Peyer's patch (tissue), 4 donors: ENCODE measurements around the gene KRTAP9-2. TPM values are rescaled to one million over a fixed set of nuclear protein-coding genes. Genes with fewer than 3 reads are reported as not detected.
"Not testable (repeated sequence)": the region's sequence is repeated elsewhere in the genome, so short reads cannot be mapped to it uniquely, and the experiment has no call there.

Experiments used
- DNase-seq, 3 donors: peaks; one replicate each; pipeline ENCODE4 v3.0.0-alpha.2; 2017 to 2019
- H3K27ac ChIP-seq, 4 donors: fragments of 200-600 bp; sonication (generic); one replicate each; pipeline ENCODE4 v1.5.1; 2016 to 2019
- H3K27me3 ChIP-seq, 2 donors: fragments of 200-600 bp; sonication (generic); one replicate each; pipeline ENCODE4 v1.5.1; 2019
- H3K36me3 ChIP-seq, 3 donors: fragments of 200-600 bp; sonication (generic); one replicate each; pipeline ENCODE4 v1.5.1; 2016 to 2019
- H3K4me1 ChIP-seq, 4 donors: fragments of 200-600 bp; sonication (generic); one replicate each; pipeline ENCODE4 v1.5.1; 2016 to 2019
- H3K4me3 ChIP-seq, 4 donors: fragments of 200-600 bp; sonication (generic); 1 replicate in 3 of 4; 2 replicates in 1 of 4; pipeline ENCODE4 v1.5.1; 2016 to 2019; ENCODE audit warnings: mild to moderate bottlenecking in 1 of 4
- H3K9me3 ChIP-seq, 4 donors: fragments of 200-600 bp; sonication (generic); one replicate each; pipeline ENCODE4 v1.5.1; 2016 to 2019; ENCODE audit warnings: mild to moderate bottlenecking in 1 of 4
- POLR2A ChIP-seq, 2 donors: fragments of 450-650 bp; IDR thresholded peaks; one replicate each; pipeline ENCODE4 v1.5.1; 2017; ENCODE audit warnings: antibody characterized with exemption in 2 of 2, mild to moderate bottlenecking in 2 of 2, moderate library complexity in 2 of 2
- total RNA-seq, 4 donors: library from RNA; depleted of rRNA; stranded (reverse); fragments of >200 nt; gene quantifications; one replicate each; pipeline ENCODE4 v1.1.0, GENCODE V29; 2016
- TF ChIP-seq, protein P1 (sequence below), 6 experiments: fragments of 450-650 bp in 4 of 6; fragments of 200-600 bp in 2 of 6; sonication (generic) in 1 of 6; IDR thresholded peaks; one replicate each; pipeline ENCODE4 v1.5.1; 2017 to 2019; ENCODE audit warnings: antibody characterized with exemption in 6 of 6, mild to moderate bottlenecking in 3 of 6, moderate library complexity in 1 of 6

The KRTAP9-2 gene
- total RNA-seq, 4 donors from 2014 or later: not detected

DNA sequence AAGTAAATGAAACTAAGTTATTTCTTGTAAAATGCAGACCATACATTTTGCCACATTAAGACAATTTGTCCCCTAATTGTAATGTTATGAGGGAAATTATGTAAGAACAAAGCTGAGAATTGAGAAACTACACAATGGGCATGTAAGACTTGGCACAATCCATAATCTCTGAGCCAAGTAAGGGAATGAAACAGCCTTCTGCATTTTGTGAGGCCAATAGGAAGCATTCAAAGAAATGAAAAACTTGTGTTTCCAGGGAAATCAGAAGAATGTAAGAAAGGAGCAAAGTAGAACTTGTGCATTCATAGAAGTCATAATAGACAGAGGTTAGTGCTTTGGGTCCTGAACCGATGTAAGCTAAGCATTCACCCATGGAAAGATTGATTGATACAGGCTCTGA lies 24.8 kb downstream of the KRTAP9-2 start:
- Histone ChIP-seq H3K4me3 (no peak overlapping the region), H3K27me3 (no peaks in the 10 kb centered on the region), H3K4me1 (no peaks in the 10 kb centered on the region), H3K27ac (no peak overlapping the region), H3K9me3 (no peaks in the 10 kb centered on the region), H3K36me3 (no peaks in the 10 kb centered on the region)
- no peak for DNase-seq
- TF ChIP-seq POLR2A (IDR thresholded peaks at IDR 0.05): no peak
- TF ChIP-seq, protein P1, sequence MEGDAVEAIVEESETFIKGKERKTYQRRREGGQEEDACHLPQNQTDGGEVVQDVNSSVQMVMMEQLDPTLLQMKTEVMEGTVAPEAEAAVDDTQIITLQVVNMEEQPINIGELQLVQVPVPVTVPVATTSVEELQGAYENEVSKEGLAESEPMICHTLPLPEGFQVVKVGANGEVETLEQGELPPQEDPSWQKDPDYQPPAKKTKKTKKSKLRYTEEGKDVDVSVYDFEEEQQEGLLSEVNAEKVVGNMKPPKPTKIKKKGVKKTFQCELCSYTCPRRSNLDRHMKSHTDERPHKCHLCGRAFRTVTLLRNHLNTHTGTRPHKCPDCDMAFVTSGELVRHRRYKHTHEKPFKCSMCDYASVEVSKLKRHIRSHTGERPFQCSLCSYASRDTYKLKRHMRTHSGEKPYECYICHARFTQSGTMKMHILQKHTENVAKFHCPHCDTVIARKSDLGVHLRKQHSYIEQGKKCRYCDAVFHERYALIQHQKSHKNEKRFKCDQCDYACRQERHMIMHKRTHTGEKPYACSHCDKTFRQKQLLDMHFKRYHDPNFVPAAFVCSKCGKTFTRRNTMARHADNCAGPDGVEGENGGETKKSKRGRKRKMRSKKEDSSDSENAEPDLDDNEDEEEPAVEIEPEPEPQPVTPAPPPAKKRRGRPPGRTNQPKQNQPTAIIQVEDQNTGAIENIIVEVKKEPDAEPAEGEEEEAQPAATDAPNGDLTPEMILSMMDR (IDR thresholded peaks at IDR 0.05): no peak

DNA sequence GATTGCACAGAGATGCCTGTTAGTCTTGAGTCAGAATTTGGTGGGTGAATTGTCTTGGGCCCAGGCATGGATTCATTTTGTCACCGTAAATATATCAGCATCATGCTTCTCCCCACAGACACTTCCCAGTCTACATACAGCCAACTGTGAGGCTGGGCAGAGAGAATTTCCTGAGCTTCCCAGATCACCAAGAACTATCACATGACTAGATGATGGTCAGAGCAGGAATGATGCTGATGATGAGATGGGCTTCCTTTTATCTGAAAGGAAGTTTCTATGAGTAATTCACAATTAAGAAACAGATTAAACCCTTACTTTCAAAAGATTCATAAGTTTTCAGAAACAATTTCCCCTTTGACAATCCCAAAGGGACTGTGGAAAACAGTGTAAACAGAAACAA lies 28.4 kb downstream of the KRTAP9-2 start:
- no peak overlapping the region for H3K4me3 ChIP-seq
- H3K27ac ChIP-seq: no peak overlapping the region
- H3K27me3 ChIP-seq: no peaks in the 10 kb centered on the region
- no peak for DNase-seq
- no peaks in the 10 kb centered on the region for H3K4me1 ChIP-seq
- no peaks in the 10 kb centered on the region for H3K36me3 ChIP-seq
- TF ChIP-seq, protein P1 (IDR thresholded peaks at IDR 0.05): no peak
- TF ChIP-seq POLR2A (IDR thresholded peaks at IDR 0.05): no peak
- no peaks in the 10 kb centered on the region for H3K9me3 ChIP-seq

DNA sequence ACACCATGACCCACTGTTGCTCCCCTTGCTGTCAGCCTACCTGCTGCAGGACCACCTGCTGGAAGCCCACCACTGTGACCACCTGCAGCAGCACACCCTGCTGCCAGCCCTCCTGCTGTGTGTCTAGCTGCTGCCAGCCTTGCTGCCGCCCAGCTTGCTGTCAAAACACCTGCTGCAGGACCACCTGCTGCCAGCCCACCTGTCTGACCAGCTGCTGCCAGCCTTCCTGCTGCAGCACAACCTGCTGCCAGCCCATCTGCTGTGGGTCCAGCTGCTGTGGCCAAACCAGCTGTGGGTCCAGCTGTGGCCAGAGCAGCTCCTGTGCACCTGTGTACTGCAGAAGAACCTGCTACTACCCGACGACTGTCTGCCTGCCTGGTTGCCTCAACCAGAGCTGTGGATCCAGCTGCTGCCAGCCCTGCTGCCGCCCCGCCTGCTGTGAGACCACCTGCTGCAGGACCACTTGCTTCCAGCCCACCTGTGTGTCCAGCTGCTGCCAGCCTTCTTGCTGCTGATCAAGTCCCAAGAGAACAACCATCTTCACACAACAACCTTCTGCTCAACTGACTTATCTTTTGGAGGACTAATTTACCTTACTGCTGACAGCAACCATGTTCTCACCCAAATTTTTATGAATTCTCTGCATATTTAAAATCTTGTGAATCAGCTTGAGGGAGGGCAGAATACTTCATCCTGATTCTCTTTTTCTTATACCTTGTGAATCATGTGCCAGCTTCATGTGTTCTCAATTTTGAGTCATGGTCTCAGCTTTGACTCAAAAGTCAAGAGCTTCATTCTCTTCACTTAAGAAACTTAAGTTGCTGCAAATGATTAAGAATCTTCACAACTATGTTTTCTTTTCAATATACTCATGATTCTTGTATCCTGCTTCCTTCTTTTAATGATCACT lies 29.2 kb downstream of the KRTAP9-2 start, which contains the start of gene KRTAP9-9:
TSS of gene KRTAP9-9 (plus strand) at position 4 of the 910 bp plus-strand sequence.
- H3K4me3 ChIP-seq, H3K36me3 ChIP-seq, H3K9me3 ChIP-seq, DNase-seq, H3K27me3 ChIP-seq, H3K4me1 ChIP-seq, H3K27ac ChIP-seq: not testable (repeated sequence)

DNA sequence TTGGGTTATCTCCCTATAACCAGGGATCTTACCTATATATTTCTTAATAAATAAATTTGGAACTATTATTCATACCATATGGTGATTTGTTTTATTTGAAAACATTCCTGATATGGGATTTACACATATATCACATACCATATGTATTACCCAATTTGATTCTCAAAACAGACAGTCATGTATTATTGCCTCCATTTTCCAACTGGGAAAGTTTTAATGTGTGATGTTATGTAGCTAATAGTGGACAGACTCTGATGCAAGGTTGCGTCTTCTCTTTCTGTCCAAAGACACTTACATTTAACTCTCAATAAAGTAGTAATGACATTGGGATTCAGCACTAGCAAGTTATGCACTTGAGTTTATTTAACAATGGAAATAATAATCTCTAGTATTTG lies 29.8 kb downstream of the KRTAP9-2 start:
- Histone ChIP-seq H3K4me1 (no peaks in the 10 kb centered on the region), H3K27me3 (no peaks in the 10 kb centered on the region), H3K27ac (no peak overlapping the region), H3K9me3 (no peaks in the 10 kb centered on the region), H3K36me3 (no peaks in the 10 kb centered on the region), H3K4me3 (no peak overlapping the region)
- no peak for DNase-seq
- TF ChIP-seq POLR2A (IDR thresholded peaks at IDR 0.05): no peak
- TF ChIP-seq, protein P1 (IDR thresholded peaks at IDR 0.05): no peak

- no peak for DNase-seq
- Histone ChIP-seq H3K27me3 (no peaks in the 10 kb centered on the region), H3K9me3 (no peaks in the 10 kb centered on the region), H3K4me3 (no peak overlapping the region), H3K4me1 (no peaks in the 10 kb centered on the region), H3K36me3 (no peaks in the 10 kb centered on the region), H3K27ac (no peak overlapping the region)
- TF ChIP-seq, protein P1 (IDR thresholded peaks at IDR 0.05): no peak
- no peak for TF ChIP-seq POLR2A (IDR thresholded peaks at IDR 0.05)
Measured at GRCh38 chr17:41258406-41258805, 32.0 kb downstream of the KRTAP9-2 start.

GRCh38 chr17:41263212-41263611 lies 36.8 kb downstream of the KRTAP9-2 start:
- TF ChIP-seq, protein P1 (IDR thresholded peaks at IDR 0.05): no peak
- TF ChIP-seq POLR2A (IDR thresholded peaks at IDR 0.05): no peak
- Histone ChIP-seq H3K4me1 (no peaks in the 10 kb centered on the region), H3K36me3 (no peaks in the 10 kb centered on the region), H3K9me3 (no peaks in the 10 kb centered on the region), H3K27ac (no peak overlapping the region), H3K4me3 (no peak overlapping the region), H3K27me3 (no peaks in the 10 kb centered on the region)
- no peak for DNase-seq
